K562 (cell line): ENCODE measurements around the gene ZMYND19. TPM values are rescaled to one million over a fixed set of nuclear protein-coding genes. Genes with fewer than 3 reads are reported as not detected.

ENCODE experiments used
- CTCFL ChIP-seq: IDR thresholded peaks from 2 replicates; pipeline ENCODE4 v1.6.1; 2011; ENCODE audit warnings: borderline replicate concordance, low read depth, mild to moderate bottlenecking, moderate library complexity, low read length; ENCODE audit not compliant: insufficient read depth, poor library complexity, severe bottlenecking
- CXXC5 ChIP-seq: fragments of 250-450 bp; sonication (Bioruptor Pico); IDR thresholded peaks from 2 replicates; pipeline ENCODE4 v1.8.0; 2022; ENCODE audit warnings: inconsistent platforms, mild to moderate bottlenecking, moderate library complexity
- MGA ChIP-seq: fragments of 450-650 bp; IDR thresholded peaks from 2 replicates; pipeline ENCODE4 v1.6.1; 2016; ENCODE audit warnings: mild to moderate bottlenecking, moderate library complexity
- NR2C2 ChIP-seq, 2 experiments: fragments of 200-800 bp in 1 of 2; sonication (Bioruptor generic) in 1 of 2; sonication (generic) in 1 of 2; formaldehyde crosslinking in 1 of 2; IDR thresholded peaks; 2 replicates each; pipeline versions ENCODE4 v1.6.1 to v1.8.0; 2016 to 2022; ENCODE audit warnings: mild to moderate bottlenecking in 1 of 2, missing compliant biosample characterization in 1 of 2, missing genetic modification characterization in 1 of 2, missing genetic modification reagents in 1 of 2
- PCBP2 ChIP-seq: fragments of 200-400 bp; formaldehyde crosslinking; IDR thresholded peaks from 2 replicates; pipeline ENCODE4 v1.6.1; 2018; ENCODE audit warnings: low read length, low read depth, mild to moderate bottlenecking, moderate library complexity; ENCODE audit not compliant: poor library complexity, severe bottlenecking
- POLR2B ChIP-seq: fragments of 450-650 bp; IDR thresholded peaks from 2 replicates; pipeline ENCODE4 v1.6.1; 2018; ENCODE audit warnings: low read depth; ENCODE audit not compliant: partially characterized antibody
- TBL1XR1 ChIP-seq, 2 experiments: IDR thresholded peaks; 2 replicates each; pipeline ENCODE4 v1.6.1; 2012; ENCODE audit warnings: improper control_type of control experiment in 2 of 2, low read length in 2 of 2, mild to moderate bottlenecking in 1 of 2
- ZBTB8A ChIP-seq: fragments of 450-650 bp; IDR thresholded peaks from 2 replicates; pipeline ENCODE4 v1.6.1; 2018; ENCODE audit warnings: mild to moderate bottlenecking, moderate library complexity; ENCODE audit not compliant: partially characterized antibody
- ZNF639 ChIP-seq, 2 experiments: fragments of 200-800 bp in 1 of 2; sonication (Bioruptor generic) in 1 of 2; sonication (generic) in 1 of 2; formaldehyde crosslinking in 1 of 2; IDR thresholded peaks in 1 of 2; conservative IDR thresholded peaks in 1 of 2; 2 replicates each; pipeline versions ENCODE4 v1.5.0 to v1.6.1; 2016 to 2020; ENCODE audit warnings: missing compliant biosample characterization in 1 of 2, missing genetic modification characterization in 1 of 2, missing genetic modification reagents in 1 of 2
- ZNF77 ChIP-seq: fragments of 250-450 bp; sonication (Bioruptor Pico); IDR thresholded peaks from 2 replicates; pipeline ENCODE4 v1.5.0; 2020
- polyA plus RNA-seq, 8 experiments: library from polyadenylated mRNA; depleted of rRNA in 4 of 8; stranded (reverse) in 5 of 8; unstranded in 3 of 8; fragments of >200 nt; fragmentation: Nextera tagmentation in 2 of 8; fragmentation: Illumina TruSeq in 1 of 8; extraction: Ambion mirVana in 2 of 8; extraction: Trizol in 1 of 8; gene quantifications; 2 replicates each; pipeline versions ENCODE4 v1.2.1 to v1.2.3, GENCODE V29; 2011 to 2014; ENCODE audit warnings: inconsistent platforms in 1 of 8, missing spikeins in 1 of 8
- total RNA-seq, 7 experiments: library from RNA; depleted of rRNA in 6 of 7; stranded (reverse); fragments of >200 nt in 6 of 7; fragmentation: Illumina TruSeq in 2 of 7; extraction: Trizol in 2 of 7; gene quantifications; 2 replicates each; pipeline versions ENCODE4 v1.2.1 to v1.2.3, GENCODE V29; 2011 to 2021; ENCODE audit warnings: low replicate concordance in 1 of 7

Gene ZMYND19
- total and polyA plus RNA-seq, 9 of the 15 experiments (the other 6 are each of a cell fraction or from before 2014, with no cell fraction given), result 1.0 to 86.7 (median 44.0) TPM

GRCh38 chr9:137578518-137579258 is 11.6 kb downstream of the ZMYND19 start, which contains the start of gene DPH7 (continued):
- TF ChIP-seq MGA, result peak; percentile 52; the same call in 1 of the 2 replicates
- TF ChIP-seq PCBP2, result no peak
- TF ChIP-seq CXXC5, result peak; percentile 97
- peak in 1 of 2 experiments; percentile 67; a peak in 1 of 4 replicates for TF ChIP-seq TBL1XR1 (IDR thresholded peaks at IDR 0.05; ENCODE audit: low read length in 2 of 2)
- peak; percentile 58 for TF ChIP-seq POLR2B
- no peak for TF ChIP-seq ZBTB8A
- TF ChIP-seq ZNF639 (CRISPR knock-in tag; conservative IDR thresholded peaks at IDR 0.05 in 1 of 2, IDR thresholded peaks at IDR 0.05 in 1 of 2), result peak in 1 of 2 experiments; percentile 96; a peak in 2 of 4 replicates
- no peak for TF ChIP-seq ZNF77
- peak; percentile 100 for TF ChIP-seq NR2C2 (CRISPR knock-in tag; IDR thresholded peaks at IDR 0.05)
- TF ChIP-seq NR2C2 (tag; IDR thresholded peaks at IDR 0.05), result peak; percentile 100
- TF ChIP-seq CTCFL, result peak; percentile 99
